Hepatocyte (in vitro differentiated cells): Measurements from ENCODE around the gene AOPEP. TPM values are rescaled to one million over a fixed set of nuclear protein-coding genes. Genes with fewer than 3 reads are reported as not detected.

ENCODE experiments used
- DNase-seq: peaks from one replicate; pipeline ENCODE4 v3.0.0-alpha.2; 2016; ENCODE audit warnings: low spot score
- H2AFZ ChIP-seq: fragments of 200-600 bp; sonication (generic); 2 replicates; pipeline ENCODE4 v1.6.0; 2016; ENCODE audit warnings: antibody characterized with exemption, mild to moderate bottlenecking
- H3K27ac ChIP-seq: fragments of 200-600 bp; sonication (generic); 2 replicates; pipeline ENCODE4 v1.5.1; 2016; ENCODE audit warnings: mild to moderate bottlenecking
- H3K27me3 ChIP-seq: fragments of 200-600 bp; sonication (generic); 2 replicates; pipeline ENCODE4 v1.6.1; 2016
- H3K36me3 ChIP-seq: fragments of 200-600 bp; sonication (generic); replicated peaks from 2 replicates; pipeline ENCODE4 v1.5.1; 2016; ENCODE audit warnings: low read depth; ENCODE audit not compliant: insufficient read depth
- H3K4me1 ChIP-seq: fragments of 200-600 bp; sonication (generic); 2 replicates; pipeline ENCODE4 v1.5.1; 2016; ENCODE audit warnings: mild to moderate bottlenecking, moderate library complexity; ENCODE audit not compliant: insufficient read depth
- H3K4me2 ChIP-seq: fragments of 200-600 bp; sonication (generic); 2 replicates; pipeline ENCODE4 v1.6.0; 2016
- H3K4me3 ChIP-seq: fragments of 200-600 bp; sonication (generic); 2 replicates; pipeline ENCODE4 v1.5.1; 2016; ENCODE audit warnings: mild to moderate bottlenecking
- H3K79me2 ChIP-seq: fragments of 200-600 bp; sonication (generic); 2 replicates; pipeline ENCODE4 v1.6.0; 2017; ENCODE audit warnings: mild to moderate bottlenecking
- H3K9me2 ChIP-seq: fragments of 200-600 bp; sonication (generic); replicated peaks from 2 replicates; pipeline ENCODE4 v1.6.0; 2017; ENCODE audit warnings: mild to moderate bottlenecking; ENCODE audit not compliant: insufficient read depth
- H3K9me3 ChIP-seq: fragments of 200-600 bp; sonication (generic); 2 replicates; pipeline ENCODE4 v1.5.1; 2016; ENCODE audit warnings: low read depth, mild to moderate bottlenecking
- H4K20me1 ChIP-seq: fragments of 200-600 bp; sonication (generic); 2 replicates; pipeline ENCODE4 v1.6.0; 2016; ENCODE audit warnings: mild to moderate bottlenecking; ENCODE audit not compliant: insufficient read depth, poor library complexity, severe bottlenecking
- CTCF ChIP-seq: fragments of 200-600 bp; sonication (generic); IDR thresholded peaks from 2 replicates; pipeline ENCODE4 v1.5.1; 2016; ENCODE audit warnings: antibody characterized with exemption, mild to moderate bottlenecking; ENCODE audit not compliant: poor library complexity
- EZH2 ChIP-seq: fragments of 200-600 bp; sonication (generic); IDR thresholded peaks from 2 replicates; pipeline ENCODE4 v1.6.1; 2016; ENCODE audit warnings: antibody characterized with exemption, mild to moderate bottlenecking, borderline replicate concordance
- EZH2phosphoT487 ChIP-seq: fragments of 200-600 bp; sonication (generic); IDR thresholded peaks from one replicate; pipeline ENCODE4 v1.6.1; 2018; ENCODE audit warnings: antibody characterized with exemption, mild to moderate bottlenecking, low read depth, moderate library complexity; ENCODE audit not compliant: unreplicated experiment, severe bottlenecking
- WGBS: methylation state at CpG from one replicate; pipeline ENCODE4 v1.1.6; 2016; ENCODE audit warnings: low lambda C conversion rate; ENCODE audit errors: missing lambda C conversion rate; 5-methylcytosine and 5-hydroxymethylcytosine counted together
- polyA plus RNA-seq: library from polyadenylated mRNA; unstranded; fragments of >200 nt; fragmentation: Nextera tagmentation; extraction: Ambion mirVana; gene quantifications from 2 replicates; pipeline ENCODE4 v1.2.1, GENCODE V29; 2016
- total RNA-seq: library from RNA; depleted of rRNA; stranded (reverse); fragments of >200 nt; gene quantifications from 2 replicates; pipeline ENCODE4 v1.2.3, GENCODE V29; 2014

AOPEP gene
- total and polyA plus RNA-seq, 2 experiments from 2014 or later: 82.8 to 101 TPM

- no peaks in the 10 kb centered on the region for H4K20me1 ChIP-seq
- no peak overlapping the region for H3K27ac ChIP-seq
- H3K36me3 ChIP-seq: no peaks in the 10 kb centered on the region
- peaks cover 32% of the 10 kb centered on the region for H3K4me1 ChIP-seq
- no peaks in the 10 kb centered on the region for H3K9me3 ChIP-seq
- no peak overlapping the region for H3K4me2 ChIP-seq
- H3K79me2 ChIP-seq: peaks cover 22% of the 10 kb centered on the region
- no peaks in the 10 kb centered on the region for H3K9me2 ChIP-seq
- no peaks in the 10 kb centered on the region for H3K27me3 ChIP-seq
- no peak overlapping the region for H3K4me3 ChIP-seq
- H2AFZ ChIP-seq: no peak overlapping the region
- DNase-seq: no peak
- 96% methylated on average over 3 of the region's 3 CpGs for WGBS
- TF ChIP-seq EZH2 (no peak), CTCF (no peak), EZH2phosphoT487 (no peak)
Measured at GRCh38 chr9:94807556-94807955, 81.1 kb downstream of the AOPEP start.

GRCh38 chr9:94808926-94809700, 82.6 kb downstream of the AOPEP start:
- WGBS: 97% methylated on average over 6 of the region's 6 CpGs
- Histone ChIP-seq H3K27me3 (no peaks in the 10 kb centered on the region), H3K79me2 (peaks cover 18% of the 10 kb centered on the region), H3K4me2 (no peak overlapping the region), H3K9me2 (no peaks in the 10 kb centered on the region), H2AFZ (no peak overlapping the region), H3K4me1 (peaks cover 34% of the 10 kb centered on the region), H3K27ac (no peak overlapping the region), H3K4me3 (no peak overlapping the region), H3K9me3 (no peaks in the 10 kb centered on the region), H3K36me3 (no peaks in the 10 kb centered on the region), H4K20me1 (no peaks in the 10 kb centered on the region)
- DNase-seq: no peak
- TF ChIP-seq EZH2phosphoT487 (no peak), EZH2 (no peak), CTCF (no peak)

GRCh38 chr9:94809778-94810177, 83.3 kb downstream of the AOPEP start:
- H3K27ac ChIP-seq: no peak overlapping the region
- no peaks in the 10 kb centered on the region for H3K27me3 ChIP-seq
- no peaks in the 10 kb centered on the region for H4K20me1 ChIP-seq
- H3K36me3 ChIP-seq: no peaks in the 10 kb centered on the region
- H3K79me2 ChIP-seq: peaks cover 15% of the 10 kb centered on the region
- no peak for DNase-seq
- no peak overlapping the region for H3K4me3 ChIP-seq
- WGBS: 95% methylated on average over 6 of the region's 6 CpGs
- no peaks in the 10 kb centered on the region for H3K9me2 ChIP-seq
- TF ChIP-seq CTCF (no peak), EZH2 (no peak), EZH2phosphoT487 (no peak)
- H3K9me3 ChIP-seq: no peaks in the 10 kb centered on the region
- H3K4me1 ChIP-seq: peaks cover 27% of the 10 kb centered on the region
- H2AFZ ChIP-seq: no peak overlapping the region
- no peak overlapping the region for H3K4me2 ChIP-seq

GRCh38 chr9:94811074-94811473, 84.6 kb downstream of the AOPEP start:
- H3K79me2 ChIP-seq: peaks cover 14% of the 10 kb centered on the region
- H3K4me3 ChIP-seq: no peak overlapping the region
- WGBS: 96% methylated on average over 2 of the region's 2 CpGs
- peaks cover 23% of the 10 kb centered on the region for H3K4me1 ChIP-seq
- no peaks in the 10 kb centered on the region for H3K9me3 ChIP-seq
- DNase-seq: no peak
- H3K27me3 ChIP-seq: no peaks in the 10 kb centered on the region
- no peaks in the 10 kb centered on the region for H3K9me2 ChIP-seq
- H3K27ac ChIP-seq: no peak overlapping the region
- TF ChIP-seq EZH2phosphoT487 (no peak), CTCF (no peak), EZH2 (no peak)
- no peak overlapping the region for H3K4me2 ChIP-seq
- no peak overlapping the region for H2AFZ ChIP-seq
- no peaks in the 10 kb centered on the region for H4K20me1 ChIP-seq
- no peaks in the 10 kb centered on the region for H3K36me3 ChIP-seq
